Hepatocyte (in vitro differentiated cells): ENCODE measurements around the gene PNN. TPM values are rescaled to one million over a fixed set of nuclear protein-coding genes. Genes with fewer than 3 reads are reported as not detected.
"Not testable (repeated sequence)": the region's sequence is repeated elsewhere in the genome, so short reads cannot be mapped to it uniquely, and the experiment has no call there.

Experiments used
- DNase-seq: peaks from one replicate; pipeline ENCODE4 v3.0.0-alpha.2; 2016; ENCODE audit warnings: low spot score
- H2AFZ ChIP-seq: fragments of 200-600 bp; sonication (generic); 2 replicates; pipeline ENCODE4 v1.6.0; 2016; ENCODE audit warnings: antibody characterized with exemption, mild to moderate bottlenecking
- H3K27ac ChIP-seq: fragments of 200-600 bp; sonication (generic); 2 replicates; pipeline ENCODE4 v1.5.1; 2016; ENCODE audit warnings: mild to moderate bottlenecking
- H3K27me3 ChIP-seq: fragments of 200-600 bp; sonication (generic); 2 replicates; pipeline ENCODE4 v1.6.1; 2016
- H3K36me3 ChIP-seq: fragments of 200-600 bp; sonication (generic); replicated peaks from 2 replicates; pipeline ENCODE4 v1.5.1; 2016; ENCODE audit warnings: low read depth; ENCODE audit not compliant: insufficient read depth
- H3K4me1 ChIP-seq: fragments of 200-600 bp; sonication (generic); 2 replicates; pipeline ENCODE4 v1.5.1; 2016; ENCODE audit warnings: mild to moderate bottlenecking, moderate library complexity; ENCODE audit not compliant: insufficient read depth
- H3K4me2 ChIP-seq: fragments of 200-600 bp; sonication (generic); 2 replicates; pipeline ENCODE4 v1.6.0; 2016
- H3K4me3 ChIP-seq: fragments of 200-600 bp; sonication (generic); 2 replicates; pipeline ENCODE4 v1.5.1; 2016; ENCODE audit warnings: mild to moderate bottlenecking
- H3K79me2 ChIP-seq: fragments of 200-600 bp; sonication (generic); 2 replicates; pipeline ENCODE4 v1.6.0; 2017; ENCODE audit warnings: mild to moderate bottlenecking
- H3K9me2 ChIP-seq: fragments of 200-600 bp; sonication (generic); replicated peaks from 2 replicates; pipeline ENCODE4 v1.6.0; 2017; ENCODE audit warnings: mild to moderate bottlenecking; ENCODE audit not compliant: insufficient read depth
- H3K9me3 ChIP-seq: fragments of 200-600 bp; sonication (generic); 2 replicates; pipeline ENCODE4 v1.5.1; 2016; ENCODE audit warnings: low read depth, mild to moderate bottlenecking
- H4K20me1 ChIP-seq: fragments of 200-600 bp; sonication (generic); 2 replicates; pipeline ENCODE4 v1.6.0; 2016; ENCODE audit warnings: mild to moderate bottlenecking; ENCODE audit not compliant: insufficient read depth, poor library complexity, severe bottlenecking
- CTCF ChIP-seq: fragments of 200-600 bp; sonication (generic); IDR thresholded peaks from 2 replicates; pipeline ENCODE4 v1.5.1; 2016; ENCODE audit warnings: antibody characterized with exemption, mild to moderate bottlenecking; ENCODE audit not compliant: poor library complexity
- EZH2 ChIP-seq: fragments of 200-600 bp; sonication (generic); IDR thresholded peaks from 2 replicates; pipeline ENCODE4 v1.6.1; 2016; ENCODE audit warnings: antibody characterized with exemption, mild to moderate bottlenecking, borderline replicate concordance
- EZH2phosphoT487 ChIP-seq: fragments of 200-600 bp; sonication (generic); IDR thresholded peaks from one replicate; pipeline ENCODE4 v1.6.1; 2018; ENCODE audit warnings: antibody characterized with exemption, mild to moderate bottlenecking, low read depth, moderate library complexity; ENCODE audit not compliant: unreplicated experiment, severe bottlenecking
- WGBS: methylation state at CpG from one replicate; pipeline ENCODE4 v1.1.6; 2016; ENCODE audit warnings: low lambda C conversion rate; ENCODE audit errors: missing lambda C conversion rate; 5-methylcytosine and 5-hydroxymethylcytosine counted together
- polyA plus RNA-seq: library from polyadenylated mRNA; unstranded; fragments of >200 nt; fragmentation: Nextera tagmentation; extraction: Ambion mirVana; gene quantifications from 2 replicates; pipeline ENCODE4 v1.2.1, GENCODE V29; 2016
- total RNA-seq: library from RNA; depleted of rRNA; stranded (reverse); fragments of >200 nt; gene quantifications from 2 replicates; pipeline ENCODE4 v1.2.3, GENCODE V29; 2014

The PNN gene
- total and polyA plus RNA-seq, 2 experiments from 2014 or later, result 30.9 to 49.3 TPM

DNA sequence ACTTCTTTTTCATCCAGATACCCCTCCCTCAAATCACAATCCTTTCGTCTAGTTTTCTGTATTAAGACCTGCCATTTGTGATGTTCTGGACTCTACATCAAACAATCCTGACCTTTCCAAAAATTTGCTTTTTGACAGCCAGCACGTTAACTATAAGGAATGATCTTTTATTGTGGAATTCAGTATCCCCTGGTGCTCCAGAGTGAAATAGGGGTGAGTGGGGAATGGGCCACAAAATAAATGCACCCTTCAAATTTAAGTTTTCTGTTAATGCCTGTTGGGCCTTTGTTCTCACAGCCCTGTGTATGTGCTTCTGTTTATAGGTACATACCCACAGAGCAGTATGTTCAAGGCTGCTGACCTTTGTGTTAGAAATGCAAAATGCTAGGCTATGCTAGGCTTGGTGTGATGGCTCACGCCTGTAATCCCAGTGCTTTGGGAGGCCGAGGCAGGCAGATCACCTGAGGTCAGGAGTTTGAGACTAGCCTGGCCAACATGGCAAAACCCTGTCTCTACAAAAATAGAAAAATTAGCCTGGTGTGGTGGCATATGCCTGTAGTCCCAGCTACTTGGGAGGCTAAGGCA is 12.0 kb downstream of the PNN start:
- Histone ChIP-seq H3K4me2 (no peak overlapping the region), H3K36me3 (no peaks in the 10 kb centered on the region), H3K27me3 (no peaks in the 10 kb centered on the region), H4K20me1 (no peaks in the 10 kb centered on the region), H3K9me3 (no peaks in the 10 kb centered on the region), H3K27ac (no peak overlapping the region), H3K79me2 (no peaks in the 10 kb centered on the region), H2AFZ (no peak overlapping the region), H3K4me1 (no peaks in the 10 kb centered on the region), H3K9me2 (no peaks in the 10 kb centered on the region), H3K4me3 (no peak overlapping the region)
- 70% methylated on average over 4 of the region's 4 CpGs for WGBS
- no peak for TF ChIP-seq CTCF
- TF ChIP-seq EZH2phosphoT487, result no peak
- no peak for TF ChIP-seq EZH2
- DNase-seq, result no peak

GRCh38 chr14:39203659-39204606 is 28.9 kb downstream of the PNN start:
- TF ChIP-seq EZH2phosphoT487 (no peak), CTCF (no peak), EZH2 (no peak)
- 66% methylated on average over 5 of the region's 5 CpGs for WGBS

GRCh38 chr14:39207430-39207829 is 32.4 kb downstream of the PNN start:
- WGBS, result 95% methylated on average over 2 of the region's 2 CpGs
- H4K20me1 ChIP-seq, H3K27me3 ChIP-seq, H3K9me2 ChIP-seq, H3K36me3 ChIP-seq, H3K4me1 ChIP-seq, H3K9me3 ChIP-seq, H3K27ac ChIP-seq, H2AFZ ChIP-seq, DNase-seq, H3K79me2 ChIP-seq, H3K4me3 ChIP-seq, H3K4me2 ChIP-seq: not testable (repeated sequence)

More at GRCh38 chr14:39203659-39204606, 28.9 kb downstream of the PNN start:
- Histone ChIP-seq H3K4me2 (no peak overlapping the region), H3K79me2 (no peaks in the 10 kb centered on the region), H3K9me3 (no peaks in the 10 kb centered on the region), H3K27ac (peak overlapping the region; percentile 77), H4K20me1 (no peaks in the 10 kb centered on the region), H3K9me2 (no peaks in the 10 kb centered on the region), H3K27me3 (no peaks in the 10 kb centered on the region), H3K4me1 (peaks cover 5% of the 10 kb centered on the region), H2AFZ (no peak overlapping the region), H3K36me3 (no peaks in the 10 kb centered on the region), H3K4me3 (no peak overlapping the region)
- DNase-seq, result peak; percentile 71

GRCh38 chr14:39211109-39211741 is 36.2 kb downstream of the PNN start:
- Histone ChIP-seq H3K36me3 (no peaks in the 10 kb centered on the region), H4K20me1 (no peaks in the 10 kb centered on the region), H3K4me3 (no peak overlapping the region), H3K4me1 (no peaks in the 10 kb centered on the region), H3K27ac (no peak overlapping the region), H3K9me3 (no peaks in the 10 kb centered on the region), H3K9me2 (no peaks in the 10 kb centered on the region), H3K79me2 (no peaks in the 10 kb centered on the region), H3K27me3 (no peaks in the 10 kb centered on the region), H2AFZ (no peak overlapping the region), H3K4me2 (no peak overlapping the region)
- DNase-seq, result no peak
- no peak for TF ChIP-seq EZH2phosphoT487
- no peak for TF ChIP-seq CTCF
- no peak for TF ChIP-seq EZH2
- 95% methylated on average over 15 of the region's 15 CpGs for WGBS
